B cell (primary cell): ENCODE data around the gene KLHDC7A. TPM values are rescaled to one million over a fixed set of nuclear protein-coding genes. Genes with fewer than 3 reads are reported as not detected.

Experiments
- ATAC-seq: fragments of 200-7000 bp; cut with Tn5 transposase; one replicate; pipeline ENCODE4 v1.10.0; 2021; ENCODE audit warnings: low read depth, mild to moderate bottlenecking, moderate number of reproducible peaks, moderate library complexity
- CTCF ChIA-PET: fragments of 350-600 bp; sonication (Branson Sonifier 250); formaldehyde crosslinking; loops from one replicate; lab custom pipeline; 2021; ENCODE audit warnings: antibody characterized with exemption, inconsistent platforms; lab: Charles Lee
- POLR2A ChIA-PET: fragments of 350-600 bp; sonication (Branson Sonifier 250); formaldehyde crosslinking; loops from one replicate; lab custom pipeline; 2021; ENCODE audit warnings: antibody characterized with exemption; lab: Charles Lee
- DNase-seq: peaks from one replicate; pipeline ENCODE4 v3.0.0; 2013
- H2AFZ ChIP-seq: 2 replicates; pipeline ENCODE4 v1.6.1; 2012; ENCODE audit warnings: mild to moderate bottlenecking, low read depth, low read length; ENCODE audit not compliant: insufficient read depth, poor library complexity, severe bottlenecking
- H3K27ac ChIP-seq, 2 donors: 1 replicate in 1 of 2; 2 replicates in 1 of 2; pipeline ENCODE4 v1.5.1; 2012 to 2013; ENCODE audit warnings: low read length in 2 of 2, mild to moderate bottlenecking in 2 of 2, moderate library complexity in 1 of 2
- H3K27me3 ChIP-seq, 4 experiments: fragments of 200-600 bp in 1 of 4; sonication (generic) in 1 of 4; replicated peaks in 1 of 4; 1 replicate in 2 of 4; 2 replicates in 2 of 4; pipeline versions ENCODE4 v1.6.1 to v1.7.0; 2013 to 2016; ENCODE audit warnings: low read length in 3 of 4, mild to moderate bottlenecking in 2 of 4, mixed read lengths in 1 of 4, moderate library complexity in 1 of 4; ENCODE audit not compliant: insufficient read depth in 4 of 4, control insufficient read depth in 3 of 4; ENCODE audit errors: control extremely low read depth in 1 of 4
- H3K36me3 ChIP-seq, 2 experiments: replicated peaks in 1 of 2; 1 replicate in 1 of 2; 2 replicates in 1 of 2; pipeline versions ENCODE4 v1.6.1 to v1.7.1; 2013; ENCODE audit warnings: low read length in 1 of 2; ENCODE audit not compliant: insufficient read depth in 2 of 2, control insufficient read depth in 1 of 2; ENCODE audit errors: control extremely low read depth in 1 of 2, extremely low read depth in 1 of 2
- H3K4me1 ChIP-seq, 2 donors: fragments of 200-600 bp in 1 of 2; sonication (generic) in 1 of 2; 1 replicate in 1 of 2; 2 replicates in 1 of 2; pipeline versions ENCODE4 v1.5.1 to v1.6.1; 2013 to 2017; ENCODE audit warnings: low read length in 2 of 2; ENCODE audit not compliant: control insufficient read depth in 2 of 2, insufficient read depth in 2 of 2
- H3K4me2 ChIP-seq: replicated peaks from 2 replicates; pipeline ENCODE3; 2012; ENCODE audit warnings: mild to moderate bottlenecking, low read depth, low read length; ENCODE audit not compliant: poor library complexity, severe bottlenecking
- H3K4me3 ChIP-seq, 5 experiments: fragments of 200-600 bp in 1 of 5; sonication (generic) in 1 of 5; 1 replicate in 3 of 5; 2 replicates in 2 of 5; pipeline versions ENCODE4 v1.5.1 to v1.7.0; 2011 to 2016; ENCODE audit warnings: low read length in 4 of 5, mild to moderate bottlenecking in 4 of 5, low read depth in 2 of 5, control low read depth in 1 of 5, moderate library complexity in 1 of 5; ENCODE audit not compliant: insufficient read depth in 1 of 5; ENCODE audit errors: control extremely low read depth in 1 of 5, extremely low read depth in 1 of 5
- H3K79me2 ChIP-seq: fragments of 200-600 bp; sonication (generic); one replicate; pipeline ENCODE4 v1.6.0; 2016; ENCODE audit warnings: low read length; ENCODE audit not compliant: control insufficient read depth, insufficient read depth
- H3K9ac ChIP-seq: fragments of 200-600 bp; sonication (generic); 2 replicates; pipeline ENCODE4 v1.6.1; 2017; ENCODE audit warnings: mild to moderate bottlenecking, low read length, moderate library complexity
- H3K9me3 ChIP-seq, 3 donors: one replicate each; pipeline versions ENCODE4 v1.6.1 to v1.7.1; 2013; ENCODE audit warnings: low read length in 2 of 3; ENCODE audit not compliant: control insufficient read depth in 2 of 3, insufficient read depth in 1 of 3; ENCODE audit errors: control extremely low read depth in 1 of 3
- H4K20me1 ChIP-seq: 2 replicates; pipeline ENCODE4 v1.6.0; 2012; ENCODE audit warnings: mild to moderate bottlenecking, low read length; ENCODE audit not compliant: insufficient read depth, control insufficient read depth, poor library complexity, severe bottlenecking
- H3K27ac Mint-ChIP-seq: one replicate; pipeline ENCODE4 v1.8.0; 2021; ENCODE audit warnings: mixed read lengths
- H3K27me3 Mint-ChIP-seq: one replicate; pipeline ENCODE4 v1.8.0; 2021; ENCODE audit warnings: mixed read lengths
- H3K4me1 Mint-ChIP-seq: one replicate; pipeline ENCODE4 v1.8.0; 2021; ENCODE audit warnings: mixed read lengths
- H3K4me3 Mint-ChIP-seq: one replicate; pipeline ENCODE4 v1.8.0; 2021; ENCODE audit warnings: mixed read lengths
- H3K9me3 Mint-ChIP-seq: one replicate; pipeline ENCODE4 v1.8.0; 2022; ENCODE audit warnings: mixed read lengths; ENCODE audit not compliant: insufficient read depth
- CTCF ChIP-seq: fragments of 200-600 bp; IDR thresholded peaks from one replicate; pipeline ENCODE4 v1.8.0; 2022; ENCODE audit warnings: antibody characterized with exemption, mild to moderate bottlenecking
- EZH2 ChIP-seq: IDR thresholded peaks from 2 replicates; pipeline ENCODE4 v1.6.1; 2012; ENCODE audit warnings: borderline replicate concordance, low read depth, mild to moderate bottlenecking, moderate library complexity, low read length; ENCODE audit not compliant: insufficient read depth, poor library complexity, severe bottlenecking
- WGBS: methylation state at CpG from one replicate; pipeline ENCODE4 v1.1.5; 2013; ENCODE audit warnings: missing lambda C conversion rate; ENCODE audit not compliant: insufficient coverage; 5-methylcytosine and 5-hydroxymethylcytosine counted together
- intact Hi-C: fragments of 100-400 bp; cut with micrococcal nuclease; formaldehyde crosslinking; loops from one replicate; pipeline ENCODE4 v1.10.0; 2022
- polyA plus RNA-seq: library from polyadenylated mRNA; depleted of rRNA; stranded (reverse); fragments of >200 nt; gene quantifications from 2 replicates; pipeline ENCODE4 v1.2.3, GENCODE V29; 2012
- small RNA-seq: library from RNA; depleted of rRNA; stranded (forward); fragments of <200 nt; gene quantifications from one replicate; pipeline ENCODE3, GENCODE V24; 2012; ENCODE audit warnings: low replicate concordance, low read depth; ENCODE audit not compliant: insufficient read length
- total RNA-seq, 2 donors: library from RNA; stranded (reverse); fragments of 120-200 nt in 1 of 2; gene quantifications; 1 replicate in 1 of 2; 2 replicates in 1 of 2; pipeline versions ENCODE4 v1.2.3 to v1.2.4, GENCODE V29; 2013 to 2022

The KLHDC7A gene
- total and polyA plus RNA-seq, 2 donors (not counting 1 experiment from before 2014, with no cell fraction given) = not detected

- no peak overlapping the region for H3K27ac ChIP-seq
- no peak overlapping the region for H3K9ac ChIP-seq
- no peaks in the 10 kb centered on the region for H3K36me3 ChIP-seq
- intact Hi-C loops = no loop called here
- WGBS = no CpG with 5 or more reads among the region's 3 CpGs
- no peak overlapping the region for H3K4me2 ChIP-seq
- DNase-seq (no peak), ATAC-seq (no peak)
- Mint-ChIP-seq H3K27ac (no peak overlapping the region), H3K4me1 (no peaks in the 10 kb centered on the region), H3K4me3 (no peak overlapping the region), H3K27me3 (peaks cover 32% of the 10 kb centered on the region), H3K9me3 (no peaks in the 10 kb centered on the region)
- no peaks in the 10 kb centered on the region for H3K27me3 ChIP-seq
- H3K9me3 ChIP-seq = no peaks in the 10 kb centered on the region
- H3K4me1 ChIP-seq = no peaks in the 10 kb centered on the region
- POLR2A ChIA-PET = no interaction called here
- H4K20me1 ChIP-seq = no peaks in the 10 kb centered on the region
- no peak for TF ChIP-seq EZH2
- TF ChIP-seq CTCF = no peak
- no peak overlapping the region for H3K4me3 ChIP-seq
- CTCF ChIA-PET = no interaction called here
- H3K79me2 ChIP-seq = no peaks in the 10 kb centered on the region
- H2AFZ ChIP-seq = no peak overlapping the region
Observed at GRCh38 chr1:18533259-18533658, 52.5 kb downstream of the KLHDC7A start.

GRCh38 chr1:18534810-18535205 lies 54.1 kb downstream of the KLHDC7A start:
- DNase-seq = no peak
- POLR2A ChIA-PET = no interaction called here

More at GRCh38 chr1:18534810-18535205, 54.1 kb downstream of the KLHDC7A start:
- Mint-ChIP-seq H3K4me3 (no peak overlapping the region), H3K27ac (no peak overlapping the region), H3K4me1 (no peaks in the 10 kb centered on the region), H3K27me3 (peaks cover 32% of the 10 kb centered on the region), H3K9me3 (no peaks in the 10 kb centered on the region)
- H3K4me1 ChIP-seq = no peaks in the 10 kb centered on the region
- 97% methylated on average over 5 of the region's 6 CpGs for WGBS
- TF ChIP-seq CTCF = no peak
- no peak for TF ChIP-seq EZH2
- H3K27me3 ChIP-seq = no peaks in the 10 kb centered on the region
- CTCF ChIA-PET = no interaction called here
- H3K36me3 ChIP-seq = no peaks in the 10 kb centered on the region
- intact Hi-C loops = no loop called here
- no peak for ATAC-seq
- no peaks in the 10 kb centered on the region for H3K9me3 ChIP-seq
- H2AFZ ChIP-seq = no peak overlapping the region
- H4K20me1 ChIP-seq = no peaks in the 10 kb centered on the region
- no peak overlapping the region for H3K4me2 ChIP-seq
- H3K27ac ChIP-seq = no peak overlapping the region
- H3K4me3 ChIP-seq = no peak overlapping the region
- H3K9ac ChIP-seq = no peak overlapping the region
- H3K79me2 ChIP-seq = no peaks in the 10 kb centered on the region

Small RNAs within 50 kb of the gene (small RNA-seq; reads per million reads assigned to genes)
- gene DYNLL1P3 = not detected

Other genes starting within 250 kb of the KLHDC7A start
- not detected in 2 replicates for gene PAX7, start 149.9 kb downstream of the KLHDC7A start, total RNA-seq
- not detected in 2 replicates for gene PAX7, start 149.9 kb downstream of the KLHDC7A start, polyA plus RNA-seq